Neural progenitor cell (in vitro differentiated cells): ENCODE measurements around the gene RGS3.

Source experiments
- EZH2 ChIP-seq: fragments of 200-600 bp; sonication (generic); IDR thresholded peaks from 2 replicates; pipeline ENCODE4 v1.6.1; 2017; ENCODE audit warnings: antibody characterized with exemption, mild to moderate bottlenecking, moderate library complexity
- TF ChIP-seq, protein P1 (sequence below): fragments of 200-600 bp; sonication (generic); IDR thresholded peaks from 2 replicates; pipeline ENCODE4 v1.5.1; 2017; ENCODE audit warnings: antibody characterized with exemption, mild to moderate bottlenecking

DNA sequence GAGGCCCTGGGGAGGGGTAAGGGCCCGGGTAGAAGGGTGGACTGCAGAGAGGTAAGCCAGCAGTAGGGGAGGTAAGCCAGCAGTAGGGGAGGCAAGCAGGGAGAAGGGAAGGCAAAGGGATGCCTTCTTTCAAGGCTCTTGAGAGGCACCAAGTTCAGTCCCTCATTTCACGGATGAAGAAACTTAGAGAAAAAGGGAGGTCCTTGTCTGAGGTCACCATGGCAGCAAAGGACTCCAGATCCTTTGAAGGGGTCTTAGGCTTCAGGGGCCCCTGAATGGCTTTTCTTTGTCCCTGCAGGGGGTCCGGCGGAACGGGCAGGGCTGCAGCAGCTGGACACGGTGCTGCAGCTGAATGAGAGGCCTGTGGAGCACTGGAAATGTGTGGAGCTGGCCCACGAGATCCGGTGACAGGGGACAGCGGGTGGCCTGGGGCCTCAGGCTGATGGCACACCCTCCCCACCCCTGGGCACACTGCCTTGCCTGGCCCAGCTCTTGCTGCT lies 42.6 kb downstream of the RGS3 start:
- TF ChIP-seq EZH2, result no peak
- TF ChIP-seq, protein P1, sequence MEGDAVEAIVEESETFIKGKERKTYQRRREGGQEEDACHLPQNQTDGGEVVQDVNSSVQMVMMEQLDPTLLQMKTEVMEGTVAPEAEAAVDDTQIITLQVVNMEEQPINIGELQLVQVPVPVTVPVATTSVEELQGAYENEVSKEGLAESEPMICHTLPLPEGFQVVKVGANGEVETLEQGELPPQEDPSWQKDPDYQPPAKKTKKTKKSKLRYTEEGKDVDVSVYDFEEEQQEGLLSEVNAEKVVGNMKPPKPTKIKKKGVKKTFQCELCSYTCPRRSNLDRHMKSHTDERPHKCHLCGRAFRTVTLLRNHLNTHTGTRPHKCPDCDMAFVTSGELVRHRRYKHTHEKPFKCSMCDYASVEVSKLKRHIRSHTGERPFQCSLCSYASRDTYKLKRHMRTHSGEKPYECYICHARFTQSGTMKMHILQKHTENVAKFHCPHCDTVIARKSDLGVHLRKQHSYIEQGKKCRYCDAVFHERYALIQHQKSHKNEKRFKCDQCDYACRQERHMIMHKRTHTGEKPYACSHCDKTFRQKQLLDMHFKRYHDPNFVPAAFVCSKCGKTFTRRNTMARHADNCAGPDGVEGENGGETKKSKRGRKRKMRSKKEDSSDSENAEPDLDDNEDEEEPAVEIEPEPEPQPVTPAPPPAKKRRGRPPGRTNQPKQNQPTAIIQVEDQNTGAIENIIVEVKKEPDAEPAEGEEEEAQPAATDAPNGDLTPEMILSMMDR, result no peak
